Measurements from ENCODE around the gene PPOX.

Gene PPOX

GRCh38 chr1:161192476-161193465 is 26.5 kb downstream of the PPOX start:
- DNase-seq = peak; percentile 81 to 88

GRCh38 chr1:161193561-161194235 is 27.5 kb downstream of the PPOX start:
- no peak for DNase-seq
- TF ChIP-seq GATA1 (IDR thresholded peaks at IDR 0.05; ENCODE audit: low read depth, low read length) (no peak), POLR2A (IDR thresholded peaks at IDR 0.05; ENCODE audit: low read length) (no peak)

More at GRCh38 chr1:161192476-161193465, 26.5 kb downstream of the PPOX start:
- no peak for TF ChIP-seq POLR2A (IDR thresholded peaks at IDR 0.05; ENCODE audit: low read length)
- TF ChIP-seq GATA1 (IDR thresholded peaks at IDR 0.05; ENCODE audit: low read depth, low read length) = no peak

- TF ChIP-seq POLR2A (IDR thresholded peaks at IDR 0.05; ENCODE audit: low read length) (no peak), GATA1 (IDR thresholded peaks at IDR 0.05; ENCODE audit: low read depth, low read length) (no peak)
- no peak for DNase-seq
Observed at GRCh38 chr1:161195171-161195570, 28.9 kb downstream of the PPOX start.

GRCh38 chr1:161196111-161196510 is 29.9 kb downstream of the PPOX start:
- DNase-seq = no peak
- no peak for TF ChIP-seq GATA1 (IDR thresholded peaks at IDR 0.05; ENCODE audit: low read depth, low read length)
- no peak for TF ChIP-seq POLR2A (IDR thresholded peaks at IDR 0.05; ENCODE audit: low read length)

GRCh38 chr1:161196521-161197451 is 30.6 kb downstream of the PPOX start:
- no peak for DNase-seq
- no peak for TF ChIP-seq GATA1 (IDR thresholded peaks at IDR 0.05; ENCODE audit: low read depth, low read length)

- DNase-seq = no peak
- TF ChIP-seq GATA1 (IDR thresholded peaks at IDR 0.05; ENCODE audit: low read depth, low read length) = no peak
- TF ChIP-seq POLR2A (IDR thresholded peaks at IDR 0.05; ENCODE audit: low read length) = no peak
Observed at GRCh38 chr1:161197560-161198193, 31.5 kb downstream of the PPOX start.

- peak; percentile 20 to 36 for DNase-seq
- TF ChIP-seq GATA1 (IDR thresholded peaks at IDR 0.05; ENCODE audit: low read depth, low read length) (no peak), POLR2A (IDR thresholded peaks at IDR 0.05; ENCODE audit: low read length) (no peak)
Observed at GRCh38 chr1:161198194-161198896, 32.1 kb downstream of the PPOX start.

- no peak for DNase-seq
- TF ChIP-seq GATA1 (IDR thresholded peaks at IDR 0.05; ENCODE audit: low read depth, low read length) = no peak
- no peak for TF ChIP-seq POLR2A (IDR thresholded peaks at IDR 0.05; ENCODE audit: low read length)
Observed at GRCh38 chr1:161198897-161199431, 32.7 kb downstream of the PPOX start, which contains the start of gene ADAMTS4. Gene ADAMTS4, minus strand, starts transcription at chr1:161199054. Its CDS starts 427 bp downstream, at chr1:161198627.

- DNase-seq = no peak
- TF ChIP-seq GATA1 (IDR thresholded peaks at IDR 0.05; ENCODE audit: low read depth, low read length) (no peak), POLR2A (IDR thresholded peaks at IDR 0.05; ENCODE audit: low read length) (no peak)
Observed at GRCh38 chr1:161199506-161200139, 33.4 kb downstream of the PPOX start.

GRCh38 chr1:161200421-161200991 is 34.3 kb downstream of the PPOX start:
- TF ChIP-seq GATA1 (IDR thresholded peaks at IDR 0.05; ENCODE audit: low read depth, low read length) (no peak), POLR2A (IDR thresholded peaks at IDR 0.05; ENCODE audit: low read length) (no peak)
- no peak for DNase-seq

- TF ChIP-seq GATA1 (IDR thresholded peaks at IDR 0.05; ENCODE audit: low read depth, low read length) (no peak), POLR2A (IDR thresholded peaks at IDR 0.05; ENCODE audit: low read length) (no peak)
- DNase-seq = no peak
Observed at GRCh38 chr1:161200992-161201835, 35.0 kb downstream of the PPOX start.

Data from erythroblast (primary cell).